GM13977 (cell line): Measurements from ENCODE around the gene RYR1.
"Not testable (repeated sequence)": the region's sequence is repeated elsewhere in the genome, so short reads cannot be mapped to it uniquely, and the experiment has no call there.

Experiments used
- DNase-seq: peaks from one replicate; pipeline ENCODE4 v3.0.0; 2012; ENCODE audit warnings: low spot score
- CTCF ChIP-seq: IDR thresholded peaks from 2 replicates; pipeline ENCODE4 v1.5.1; 2012; ENCODE audit warnings: mild to moderate bottlenecking, control low read depth; ENCODE audit not compliant: insufficient read depth; ENCODE audit errors: extremely low read depth, missing control alignments
- in situ Hi-C: fragments of 300-500 bp; cut with MboI; formaldehyde crosslinking; loops from one replicate; pipeline ENCODE4 v1.12.0; 2022; ENCODE audit warnings: low sequenced_read_pairs, low pct_unique_long_range_greater_than_20kb, mixed read lengths, inconsistent platforms; ENCODE audit not compliant: unreplicated experiment

Gene RYR1

DNA sequence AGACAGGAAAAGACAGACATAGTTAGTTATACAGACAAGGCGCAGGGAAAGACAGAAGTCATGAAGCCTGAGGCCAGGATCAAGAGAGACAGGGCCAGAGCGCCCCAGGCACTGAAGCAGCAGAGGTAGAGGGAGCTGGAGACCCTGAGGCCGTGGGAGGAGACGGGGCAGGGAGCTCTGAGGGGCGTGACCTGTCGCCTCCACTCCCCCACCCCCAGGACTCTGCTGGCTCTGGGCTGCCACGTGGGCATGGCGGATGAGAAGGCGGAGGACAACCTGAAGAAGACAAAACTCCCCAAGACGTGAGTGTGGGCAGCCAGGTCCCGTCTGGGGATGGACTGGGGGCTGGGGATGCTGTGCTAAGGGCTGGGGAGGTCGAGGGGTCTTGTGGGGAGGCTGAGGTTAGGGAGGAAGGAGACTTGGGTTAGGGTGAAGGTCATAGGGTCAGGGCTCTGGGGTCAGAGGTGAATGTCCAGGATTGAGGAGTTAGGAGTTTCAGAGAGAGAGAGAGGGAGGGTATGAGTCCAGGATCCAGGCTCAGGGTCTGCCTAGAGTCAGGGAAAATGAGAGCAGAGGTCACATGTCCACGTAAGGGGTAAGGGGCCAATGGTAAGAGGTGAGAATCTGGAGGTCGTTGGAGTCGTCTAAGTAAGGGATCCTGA is 31.1 kb downstream of the RYR1 start:
- in situ Hi-C loops, result no loop called here
- no peak for TF ChIP-seq CTCF
- DNase-seq, result no peak

GRCh38 chr19:38466050-38466449 is 32.6 kb downstream of the RYR1 start:
- no peak for TF ChIP-seq CTCF
- in situ Hi-C loops, result no loop called here
- no peak for DNase-seq

DNA sequence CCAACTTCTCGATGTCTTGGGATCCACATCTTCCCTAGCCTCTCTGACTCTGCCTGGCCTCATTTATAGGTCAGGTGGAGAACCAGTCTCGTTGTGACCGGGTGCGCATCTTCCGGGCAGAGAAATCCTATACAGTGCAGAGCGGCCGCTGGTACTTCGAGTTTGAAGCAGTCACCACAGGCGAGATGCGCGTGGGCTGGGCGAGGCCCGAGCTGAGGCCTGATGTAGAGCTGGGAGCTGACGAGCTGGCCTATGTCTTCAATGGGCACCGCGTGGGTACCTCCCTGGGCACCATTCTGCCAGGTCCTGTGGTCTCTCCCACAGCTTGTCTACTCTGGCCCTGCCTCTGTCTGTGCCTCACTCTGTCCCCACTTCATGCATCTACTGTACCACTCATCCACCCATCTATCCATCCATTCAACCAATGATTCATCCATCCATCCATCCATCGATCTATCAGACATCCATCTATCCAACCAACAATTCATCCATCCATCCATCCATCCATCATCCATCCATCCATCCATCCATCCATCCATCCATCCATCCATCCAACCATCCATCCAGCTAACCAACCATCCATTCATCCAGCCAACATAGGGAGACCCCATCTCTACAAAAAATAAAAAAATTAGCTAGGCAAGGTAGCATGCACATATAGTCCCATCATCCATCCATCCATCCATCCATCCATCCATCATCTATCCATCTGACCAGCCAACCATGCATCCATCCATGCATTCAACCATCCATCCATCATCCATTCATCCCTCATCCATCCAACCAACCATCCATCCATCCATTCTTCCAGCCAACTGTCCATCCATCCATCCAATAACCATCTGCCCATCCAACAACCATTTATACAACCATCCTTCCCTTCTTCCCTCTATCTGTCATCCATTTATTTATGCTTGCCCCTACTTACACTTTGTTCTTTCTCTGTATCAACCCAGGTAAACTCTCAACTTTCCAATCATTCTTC is 34.3 kb downstream of the RYR1 start:
- in situ Hi-C loops, result no loop called here
- no peak for TF ChIP-seq CTCF
- no peak for DNase-seq

DNA sequence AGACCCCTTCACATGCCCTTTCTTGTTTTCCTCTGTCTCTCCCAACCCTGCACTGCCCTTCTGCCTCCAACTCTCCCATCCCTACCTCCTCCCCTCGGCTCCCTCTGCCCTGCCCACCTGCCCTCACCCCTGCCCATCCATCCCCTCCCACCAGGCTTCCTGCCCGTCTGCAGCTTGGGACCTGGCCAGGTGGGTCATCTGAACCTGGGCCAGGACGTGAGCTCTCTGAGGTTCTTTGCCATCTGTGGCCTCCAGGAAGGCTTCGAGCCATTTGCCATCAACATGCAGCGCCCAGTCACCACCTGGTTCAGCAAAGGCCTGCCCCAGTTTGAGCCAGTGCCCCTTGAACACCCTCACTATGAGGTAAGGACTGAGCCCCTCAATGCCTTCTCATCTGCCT is 35.7 kb downstream of the RYR1 start:
- DNase-seq, result no peak
- no peak for TF ChIP-seq CTCF
- in situ Hi-C loops, result no loop called here

GRCh38 chr19:38470788-38471480 is 37.4 kb downstream of the RYR1 start:
- DNase-seq, result no peak
- in situ Hi-C loops, result no loop called here
- TF ChIP-seq CTCF, result no peak

DNA sequence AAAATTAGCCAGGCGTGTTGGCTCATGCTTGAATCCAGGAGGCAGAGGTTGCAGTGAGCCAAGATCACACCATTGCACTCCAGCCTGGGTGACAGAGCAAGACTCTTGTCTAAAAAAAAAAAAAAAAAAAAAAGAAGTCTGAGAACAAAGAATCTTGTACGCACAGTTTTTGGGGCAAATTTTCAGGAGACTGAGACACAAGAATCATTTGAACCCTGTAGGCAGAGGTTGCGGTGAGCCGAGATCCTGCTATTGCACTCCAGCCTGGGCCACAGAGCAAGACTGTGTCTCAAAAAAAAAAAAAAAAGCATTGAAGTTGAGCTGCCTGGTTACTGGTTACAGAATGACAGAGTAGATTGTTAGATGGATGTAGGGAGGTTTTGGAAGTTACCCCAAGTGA is 39.2 kb downstream of the RYR1 start:
- in situ Hi-C loops, DNase-seq: not testable (repeated sequence)

- no peak for TF ChIP-seq CTCF
- no peak for DNase-seq
- in situ Hi-C loops, result no loop called here
These were observed 39.7 kb downstream of the RYR1 start for GRCh38 chr19:38473201-38473600.
